Left kidney (tissue), 2 donors: ENCODE results near the gene ADORA2A. TPM values are rescaled to one million over a fixed set of nuclear protein-coding genes. Genes with fewer than 3 reads are reported as not detected.
"Not testable (repeated sequence)": the region's sequence is repeated elsewhere in the genome, so short reads cannot be mapped to it uniquely, and the experiment has no call there.

Experiments used
- DNase-seq: peaks from one replicate; pipeline ENCODE4 v3.0.0-alpha.2; 2013
- polyA plus RNA-seq: library from polyadenylated mRNA; unstranded; fragments of 120-200 nt; gene quantifications from one replicate; pipeline ENCODE4 v1.2.1, GENCODE V29; 2013; ENCODE audit not compliant: insufficient read length

Gene ADORA2A
- polyA plus RNA-seq, 1 donor = 7.1 TPM

- no peak for DNase-seq
Observed at GRCh38 chr22:24489011-24489410, 61.6 kb downstream of the ADORA2A start.

DNA sequence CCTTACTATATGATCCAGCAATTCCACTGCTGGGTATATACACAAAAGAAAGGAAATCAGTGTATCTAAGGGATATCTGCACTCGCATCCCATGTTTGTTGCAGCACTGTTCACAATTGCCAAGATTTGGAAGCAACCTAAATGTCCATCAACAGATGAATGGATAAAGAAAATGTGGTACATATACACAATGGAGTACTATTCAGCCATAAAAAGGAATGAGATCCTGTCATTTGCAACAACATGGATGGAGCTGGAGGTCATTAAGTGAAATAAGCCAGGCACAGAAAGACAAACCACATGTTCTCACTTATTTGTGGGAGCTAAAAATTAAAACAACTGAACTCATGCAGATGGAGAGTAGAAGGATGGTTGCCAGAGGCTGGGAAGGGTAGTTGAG lies 62.0 kb downstream of the ADORA2A start:
- DNase-seq = not testable (repeated sequence)

Other genes with a start within 250 kb of the ADORA2A start
- 15.1 TPM for gene SUSD2, start 246.1 kb upstream of the ADORA2A start, polyA plus RNA-seq
- 18.3 TPM for gene GGT5, start 182.5 kb upstream of the ADORA2A start, polyA plus RNA-seq
- gene SPECC1L, start 156.8 kb upstream of the ADORA2A start, polyA plus RNA-seq = 54.1 TPM
- 1.1 TPM for gene UPB1, start 67.7 kb downstream of the ADORA2A start, polyA plus RNA-seq
- gene GUCD1, start 127.5 kb downstream of the ADORA2A start, polyA plus RNA-seq = 90.0 TPM
- gene SNRPD3, start 128.4 kb downstream of the ADORA2A start, polyA plus RNA-seq = 185 TPM
- gene LRRC75B, start 165.5 kb downstream of the ADORA2A start, polyA plus RNA-seq = 33.3 TPM
- 39.3 TPM for gene GGT1, start 175.6 kb downstream of the ADORA2A start, polyA plus RNA-seq